Endothelial cell of umbilical vein (primary cell): ENCODE measurements around the gene PRDM8. TPM values are rescaled to one million over a fixed set of nuclear protein-coding genes. Genes with fewer than 3 reads are reported as not detected.

Experiments
- BruUV-seq: library from RNA; stranded (reverse); fragments of 400-500 nt; replicated peaks from 2 replicates; lab custom pipeline; 2021; lab: Mats Ljungman, UMichigan
- CTCF ChIA-PET: fragments of 300-600, 350-600 bp; sonication (Branson Sonifier 250); formaldehyde crosslinking; loops from one replicate; lab custom pipeline; 2021; ENCODE audit warnings: antibody characterized with exemption, inconsistent platforms; lab: Charles Lee
- POLR2A ChIA-PET: fragments of 300-600, 350-600 bp; sonication (Branson Sonifier 250); formaldehyde crosslinking; loops from one replicate; lab custom pipeline; 2021; ENCODE audit warnings: antibody characterized with exemption, inconsistent platforms; lab: Charles Lee
- DNase-seq: peaks from one replicate; pipeline ENCODE4 v3.0.0-alpha.2; 2011; ENCODE audit warnings: low read depth, low spot score
- FAIRE-seq: peaks from 2 replicates; lab custom pipeline; 2011; peaks lifted over from hg19 to GRCh38; lab: Jason Lieb, UNC
- H2AFZ ChIP-seq: 2 replicates; pipeline ENCODE4 v1.6.0; 2012; ENCODE audit warnings: low read depth, low read length, control low read depth, inconsistent platforms
- H3K27ac ChIP-seq: 2 replicates; pipeline ENCODE4 v1.5.1; 2011; ENCODE audit warnings: low read depth, mild to moderate bottlenecking, control low read depth, low read length, moderate library complexity; ENCODE audit not compliant: insufficient read depth
- H3K27me3 ChIP-seq, 2 experiments: 2 replicates each; pipeline versions ENCODE4 v1.6.0 to v1.6.1; 2011; ENCODE audit warnings: low read length in 2 of 2, mixed read lengths in 1 of 2; ENCODE audit not compliant: control insufficient read depth in 2 of 2, insufficient read depth in 2 of 2
- H3K36me3 ChIP-seq, 2 experiments: 2 replicates in 1 of 2; 3 replicates in 1 of 2; pipeline ENCODE4 v1.5.1; 2011; ENCODE audit warnings: low read length in 2 of 2, mild to moderate bottlenecking in 1 of 2, moderate library complexity in 1 of 2; ENCODE audit not compliant: control insufficient read depth in 2 of 2, insufficient read depth in 2 of 2; ENCODE audit errors: extremely low read depth in 1 of 2
- H3K4me1 ChIP-seq: 3 replicates; pipeline ENCODE4 v1.5.1; 2011; ENCODE audit warnings: mild to moderate bottlenecking, low read length; ENCODE audit not compliant: control insufficient read depth, insufficient read depth; ENCODE audit errors: extremely low read depth
- H3K4me2 ChIP-seq: 2 replicates; pipeline ENCODE4 v1.6.1; 2011; ENCODE audit warnings: low read length, control low read depth, mixed read lengths; ENCODE audit not compliant: insufficient read depth
- H3K4me3 ChIP-seq, 3 experiments: fragments of 200-600 bp in 1 of 3; sonication (generic), shearing (Covaris generic) in 1 of 3; replicated peaks in 1 of 3; 2 replicates each; pipeline ENCODE4 v1.5.1; 2011 to 2016; ENCODE audit warnings: control low read depth in 3 of 3, low read length in 3 of 3, mild to moderate bottlenecking in 2 of 3, inconsistent platforms in 1 of 3, low read depth in 1 of 3, moderate library complexity in 1 of 3; ENCODE audit not compliant: insufficient read depth in 1 of 3
- H3K79me2 ChIP-seq: 2 replicates; pipeline ENCODE4 v1.6.0; 2012; ENCODE audit warnings: low read length, inconsistent platforms; ENCODE audit not compliant: control insufficient read depth, insufficient read depth
- H3K9ac ChIP-seq: replicated peaks from 2 replicates; pipeline ENCODE3; 2011; ENCODE audit warnings: low read length, control low read depth; ENCODE audit not compliant: insufficient read depth; ENCODE audit errors: extremely low read depth
- H3K9me1 ChIP-seq: replicated peaks from 3 replicates; pipeline ENCODE4 v1.6.0; 2011; ENCODE audit warnings: mild to moderate bottlenecking, low read length; ENCODE audit not compliant: control insufficient read depth, insufficient read depth; ENCODE audit errors: extremely low read depth
- H3K9me3 ChIP-seq: replicated peaks from 2 replicates; pipeline ENCODE4 v1.5.1; 2012; ENCODE audit warnings: low read length, inconsistent platforms; ENCODE audit not compliant: control insufficient read depth, insufficient read depth
- H4K20me1 ChIP-seq: replicated peaks from 2 replicates; pipeline ENCODE3; 2011; ENCODE audit warnings: mild to moderate bottlenecking, low read length; ENCODE audit not compliant: control insufficient read depth, insufficient read depth; ENCODE audit errors: extremely low read depth
- EZH2 ChIP-seq: IDR thresholded peaks from 2 replicates; pipeline ENCODE4 v1.6.1; 2012; ENCODE audit warnings: borderline replicate concordance, low read depth, mild to moderate bottlenecking, moderate library complexity, low read length, inconsistent platforms; ENCODE audit not compliant: severe bottlenecking
- FOS ChIP-seq: IDR thresholded peaks from 2 replicates; pipeline ENCODE4 v1.6.1; 2011; ENCODE audit warnings: mild to moderate bottlenecking, low read length, moderate library complexity, borderline replicate concordance; ENCODE audit not compliant: insufficient read depth
- GATA2 ChIP-seq: IDR thresholded peaks from 2 replicates; pipeline ENCODE4 v1.7.0; 2011; ENCODE audit warnings: low read depth, mild to moderate bottlenecking, moderate library complexity, mixed read lengths, low read length; ENCODE audit not compliant: insufficient read length, insufficient read depth
- JUN ChIP-seq: IDR thresholded peaks from 2 replicates; pipeline ENCODE4 v1.6.1; 2011; ENCODE audit warnings: borderline replicate concordance, low read depth; ENCODE audit not compliant: insufficient read length, insufficient read depth
- MYC ChIP-seq: IDR thresholded peaks from one replicate; pipeline ENCODE4 v1.6.1; 2011; ENCODE audit warnings: mild to moderate bottlenecking, low read depth, low read length
- POLR2A ChIP-seq: IDR thresholded peaks from 2 replicates; pipeline ENCODE4 v1.6.1; 2012; ENCODE audit warnings: low read depth, mild to moderate bottlenecking, control low read depth, low read length
- POLR2AphosphoS5 ChIP-seq: IDR thresholded peaks from 2 replicates; pipeline ENCODE4 v1.6.1; 2012; ENCODE audit warnings: low read depth, mild to moderate bottlenecking, control low read depth, low read length, moderate library complexity; ENCODE audit not compliant: insufficient read depth
- dilution Hi-C: fragments of 300-500 bp; cut with MboI; formaldehyde crosslinking; loops from one replicate; pipeline ENCODE4 v1.15.0; 2019; ENCODE audit warnings: low sequenced_read_pairs; ENCODE audit not compliant: extremely low pct_ligation_motif_present
- intact Hi-C: fragments of 100-400 bp; cut with micrococcal nuclease; formaldehyde crosslinking; loops from one replicate; pipeline ENCODE4 v1.10.0; 2022
- polyA plus RNA-seq, 4 experiments: library from polyadenylated mRNA; depleted of rRNA in 3 of 4; stranded (reverse) in 3 of 4; unstranded in 1 of 4; fragments of >200 nt; gene quantifications; 2 replicates each; pipeline versions ENCODE4 v1.2.1 to v1.2.3, GENCODE V29; 2011 to 2012; ENCODE audit warnings: missing spikeins in 1 of 4
- total RNA-seq: library from RNA; stranded (reverse); gene quantifications from 2 replicates; pipeline ENCODE4 v1.2.3, GENCODE V29; 2021
- TF ChIP-seq, protein P1 (sequence below): IDR thresholded peaks from 2 replicates; pipeline ENCODE4 v1.6.1; 2011; ENCODE audit not compliant: insufficient read depth, insufficient read length
- TF ChIP-seq, protein P2 (sequence below), 2 donors: IDR thresholded peaks; 1 replicate in 1 of 2; 2 replicates in 1 of 2; pipeline ENCODE4 v1.5.1; 2011; ENCODE audit warnings: low read length in 2 of 2, mild to moderate bottlenecking in 2 of 2, moderate library complexity in 2 of 2, control low read depth in 1 of 2, inconsistent platforms in 1 of 2, low read depth in 1 of 2; ENCODE audit not compliant: insufficient read depth in 1 of 2; ENCODE audit errors: extremely low read depth in 1 of 2

Gene PRDM8
- total and polyA plus RNA-seq, 2 donors (not counting 3 experiments of a cell fraction or from before 2014, with no cell fraction given) = 0.28 to 0.82 TPM

DNA sequence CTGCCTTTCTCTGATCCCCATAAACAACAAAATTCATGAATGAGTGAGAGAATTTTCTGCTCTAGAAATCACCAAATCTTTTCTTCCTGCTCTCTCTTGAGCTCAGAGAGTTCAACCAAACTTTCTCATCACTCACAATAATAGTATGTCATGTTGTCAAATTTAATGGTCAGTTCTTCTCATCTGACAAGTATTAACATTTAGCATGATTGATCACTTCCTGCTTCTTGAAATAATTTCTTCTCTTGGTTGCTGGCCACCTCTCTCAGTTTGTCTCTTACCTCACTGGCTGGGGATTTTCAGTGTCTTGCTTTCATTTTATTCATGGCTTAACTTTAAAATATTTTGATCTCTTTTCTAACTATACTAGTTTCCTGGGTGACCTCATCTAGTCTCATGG, 43.7 kb downstream of the PRDM8 start:
- H3K9ac ChIP-seq = no peak overlapping the region
- no peak overlapping the region for H3K4me3 ChIP-seq
- H3K9me3 ChIP-seq = no peaks in the 10 kb centered on the region
- no peaks in the 10 kb centered on the region for H4K20me1 ChIP-seq
- H3K4me1 ChIP-seq = peaks cover 26% of the 10 kb centered on the region
- H3K79me2 ChIP-seq = no peaks in the 10 kb centered on the region
- H2AFZ ChIP-seq = no peak overlapping the region
- no TSS peak for BruUV-seq
- peaks cover 2 to 5% of the 10 kb centered on the region in 2 experiments for H3K27me3 ChIP-seq
- H3K9me1 ChIP-seq = no peaks in the 10 kb centered on the region
- CTCF ChIA-PET = interaction anchor here (0.7 to 1.3 kb wide), 4 partner anchors 21 to 82 kb away, joined by 3 to 9 read pairs (median 6); partner anchors contain the start of gene FGF5
- no peak overlapping the region for H3K27ac ChIP-seq
- no peak overlapping the region for H3K4me2 ChIP-seq
- POLR2A ChIA-PET = no interaction called here
- no peak for TF ChIP-seq GATA2
- no peak for TF ChIP-seq POLR2AphosphoS5
- TF ChIP-seq, protein P1, sequence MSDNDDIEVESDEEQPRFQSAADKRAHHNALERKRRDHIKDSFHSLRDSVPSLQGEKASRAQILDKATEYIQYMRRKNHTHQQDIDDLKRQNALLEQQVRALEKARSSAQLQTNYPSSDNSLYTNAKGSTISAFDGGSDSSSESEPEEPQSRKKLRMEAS = no peak
- no peak for TF ChIP-seq FOS
- TF ChIP-seq POLR2A = no peak
- no peak for TF ChIP-seq MYC
- TF ChIP-seq, protein P2, sequence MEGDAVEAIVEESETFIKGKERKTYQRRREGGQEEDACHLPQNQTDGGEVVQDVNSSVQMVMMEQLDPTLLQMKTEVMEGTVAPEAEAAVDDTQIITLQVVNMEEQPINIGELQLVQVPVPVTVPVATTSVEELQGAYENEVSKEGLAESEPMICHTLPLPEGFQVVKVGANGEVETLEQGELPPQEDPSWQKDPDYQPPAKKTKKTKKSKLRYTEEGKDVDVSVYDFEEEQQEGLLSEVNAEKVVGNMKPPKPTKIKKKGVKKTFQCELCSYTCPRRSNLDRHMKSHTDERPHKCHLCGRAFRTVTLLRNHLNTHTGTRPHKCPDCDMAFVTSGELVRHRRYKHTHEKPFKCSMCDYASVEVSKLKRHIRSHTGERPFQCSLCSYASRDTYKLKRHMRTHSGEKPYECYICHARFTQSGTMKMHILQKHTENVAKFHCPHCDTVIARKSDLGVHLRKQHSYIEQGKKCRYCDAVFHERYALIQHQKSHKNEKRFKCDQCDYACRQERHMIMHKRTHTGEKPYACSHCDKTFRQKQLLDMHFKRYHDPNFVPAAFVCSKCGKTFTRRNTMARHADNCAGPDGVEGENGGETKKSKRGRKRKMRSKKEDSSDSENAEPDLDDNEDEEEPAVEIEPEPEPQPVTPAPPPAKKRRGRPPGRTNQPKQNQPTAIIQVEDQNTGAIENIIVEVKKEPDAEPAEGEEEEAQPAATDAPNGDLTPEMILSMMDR (IDR thresholded peaks at IDR 0.05; ENCODE audit: extremely low read depth in 1 of 2, insufficient read depth in 1 of 2, low read depth in 1 of 2, low read length in 2 of 2) = no peak
- TF ChIP-seq EZH2 = no peak
- TF ChIP-seq JUN = no peak
- FAIRE-seq = no peak
- DNase-seq = no peak
- intact Hi-C loops = no loop called here
- dilution Hi-C loops = no loop called here
- no peaks in the 10 kb centered on the region for H3K36me3 ChIP-seq
